SK-N-SH (cell line): ENCODE results near the gene GALNS.

Experiments used
- EP300 ChIP-seq, 2 experiments: IDR thresholded peaks; 2 replicates each; pipeline versions ENCODE4 v1.4.0 to v1.6.1; 2012; ENCODE audit warnings: borderline replicate concordance in 1 of 2, low read depth in 1 of 2, low read length in 1 of 2
- NFIC ChIP-seq: IDR thresholded peaks from 2 replicates; pipeline ENCODE4 v1.4.0; 2012; ENCODE audit warnings: borderline replicate concordance
- YY1 ChIP-seq: IDR thresholded peaks from 2 replicates; pipeline ENCODE4 v1.4.0; 2012; ENCODE audit warnings: low read depth, mild to moderate bottlenecking
- TF ChIP-seq, protein P1 (sequence below): fragments of 200-600 bp; sonication (generic); IDR thresholded peaks from 2 replicates; pipeline ENCODE4 v1.6.1; 2017; ENCODE audit warnings: antibody characterized with exemption, mild to moderate bottlenecking, moderate library complexity

- TF ChIP-seq NFIC: no peak
- TF ChIP-seq, protein P1, sequence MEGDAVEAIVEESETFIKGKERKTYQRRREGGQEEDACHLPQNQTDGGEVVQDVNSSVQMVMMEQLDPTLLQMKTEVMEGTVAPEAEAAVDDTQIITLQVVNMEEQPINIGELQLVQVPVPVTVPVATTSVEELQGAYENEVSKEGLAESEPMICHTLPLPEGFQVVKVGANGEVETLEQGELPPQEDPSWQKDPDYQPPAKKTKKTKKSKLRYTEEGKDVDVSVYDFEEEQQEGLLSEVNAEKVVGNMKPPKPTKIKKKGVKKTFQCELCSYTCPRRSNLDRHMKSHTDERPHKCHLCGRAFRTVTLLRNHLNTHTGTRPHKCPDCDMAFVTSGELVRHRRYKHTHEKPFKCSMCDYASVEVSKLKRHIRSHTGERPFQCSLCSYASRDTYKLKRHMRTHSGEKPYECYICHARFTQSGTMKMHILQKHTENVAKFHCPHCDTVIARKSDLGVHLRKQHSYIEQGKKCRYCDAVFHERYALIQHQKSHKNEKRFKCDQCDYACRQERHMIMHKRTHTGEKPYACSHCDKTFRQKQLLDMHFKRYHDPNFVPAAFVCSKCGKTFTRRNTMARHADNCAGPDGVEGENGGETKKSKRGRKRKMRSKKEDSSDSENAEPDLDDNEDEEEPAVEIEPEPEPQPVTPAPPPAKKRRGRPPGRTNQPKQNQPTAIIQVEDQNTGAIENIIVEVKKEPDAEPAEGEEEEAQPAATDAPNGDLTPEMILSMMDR: no peak
- no peak for TF ChIP-seq YY1
- TF ChIP-seq EP300 (IDR thresholded peaks at IDR 0.05; ENCODE audit: borderline replicate concordance in 1 of 2, low read depth in 1 of 2, low read length in 1 of 2): no peak
These were observed 26.5 kb downstream of the GALNS start for GRCh38 chr16:88830258-88830657.
